ENCODE data around the gene ZNF322. TPM values are rescaled to one million over a fixed set of nuclear protein-coding genes. Genes with fewer than 3 reads are reported as not detected.
"Not testable (repeated sequence)": the region's sequence is repeated elsewhere in the genome, so short reads cannot be mapped to it uniquely, and the experiment has no call there.

The ZNF322 gene
- total RNA-seq = 9.8 and 14.3 TPM in 2 replicates

- peak; percentile 95 to 96 for DNase-seq (ENCODE audit: low read depth in 2 of 2)
Measured at GRCh38 chr6:26659042-26659999, at the start of gene ZNF322. TSS of gene ZNF322 (minus strand) at chr6:26659746. CDS start at chr6:26638553, 21,193 bp downstream.

GRCh38 chr6:26705780-26706179 lies 46.2 kb upstream of the ZNF322 start:
- not testable (repeated sequence) for DNase-seq (ENCODE audit: low read depth in 2 of 2)

- DNase-seq (ENCODE audit: low read depth in 2 of 2) = not testable (repeated sequence)
Measured at GRCh38 chr6:26705352-26705751, 45.8 kb upstream of the ZNF322 start.

GRCh38 chr6:26701023-26701747 lies 41.6 kb upstream of the ZNF322 start:
- DNase-seq (ENCODE audit: low read depth in 2 of 2) = not testable (repeated sequence)

GRCh38 chr6:26697496-26697895 lies 38.0 kb upstream of the ZNF322 start:
- not testable (repeated sequence) for DNase-seq (ENCODE audit: low read depth in 2 of 2)

GRCh38 chr6:26689324-26689947 lies 29.9 kb upstream of the ZNF322 start:
- DNase-seq (ENCODE audit: low read depth in 2 of 2) = not testable (repeated sequence)

- not testable (repeated sequence) for DNase-seq (ENCODE audit: low read depth in 2 of 2)
Measured at GRCh38 chr6:26682435-26683042, 23.0 kb upstream of the ZNF322 start.

GRCh38 chr6:26673287-26673686 lies 13.7 kb upstream of the ZNF322 start:
- DNase-seq (ENCODE audit: low read depth in 2 of 2) = not testable (repeated sequence)

- not testable (repeated sequence) for DNase-seq (ENCODE audit: low read depth in 2 of 2)
Measured at GRCh38 chr6:26670558-26670957, 11.0 kb upstream of the ZNF322 start.

- not testable (repeated sequence) for DNase-seq (ENCODE audit: low read depth in 2 of 2)
Measured at GRCh38 chr6:26670003-26670402, 10.5 kb upstream of the ZNF322 start.

- peak; percentile 42 to 48 for DNase-seq (ENCODE audit: low read depth in 2 of 2)
Measured at GRCh38 chr6:26660000-26660361, 435 bp upstream of the ZNF322 start.

GRCh38 chr6:26657256-26657655 lies 2.3 kb downstream of the ZNF322 start:
- DNase-seq (ENCODE audit: low read depth in 2 of 2) = no peak

GRCh38 chr6:26653007-26653406 lies 6.5 kb downstream of the ZNF322 start:
- DNase-seq (ENCODE audit: low read depth in 2 of 2) = no peak

GRCh38 chr6:26651133-26651781 lies 8.3 kb downstream of the ZNF322 start:
- no peak for DNase-seq (ENCODE audit: low read depth in 2 of 2)

- no peak for DNase-seq (ENCODE audit: low read depth in 2 of 2)
Measured at GRCh38 chr6:26646074-26646473, 13.5 kb downstream of the ZNF322 start.

- no peak for DNase-seq (ENCODE audit: low read depth in 2 of 2)
Measured at GRCh38 chr6:26640806-26641205, 18.7 kb downstream of the ZNF322 start.

GRCh38 chr6:26629359-26629758 lies 30.2 kb downstream of the ZNF322 start:
- DNase-seq (ENCODE audit: low read depth in 2 of 2) = no peak

- no peak for DNase-seq (ENCODE audit: low read depth in 2 of 2)
Measured at GRCh38 chr6:26627843-26628242, 31.7 kb downstream of the ZNF322 start.

GRCh38 chr6:26624557-26624956 lies 35.0 kb downstream of the ZNF322 start:
- DNase-seq (ENCODE audit: low read depth in 2 of 2) = no peak

- DNase-seq (ENCODE audit: low read depth in 2 of 2) = no peak
Measured at GRCh38 chr6:26623339-26623859, 36.1 kb downstream of the ZNF322 start.
